SU-DHL-6 (cell line): Measurements from ENCODE around the gene SPSB1.

Experiments
- CTCF ChIP-seq: fragments of 200-600 bp; sonication (generic); IDR thresholded peaks from one replicate; pipeline ENCODE4 v1.5.1; 2017; ENCODE audit warnings: antibody characterized with exemption, mild to moderate bottlenecking, low read length, moderate library complexity; ENCODE audit not compliant: insufficient read depth, poor library complexity, severe bottlenecking
- EZH2phosphoT487 ChIP-seq: fragments of 200-600 bp; sonication (generic), shearing (Covaris generic); conservative IDR thresholded peaks from 2 replicates; pipeline ENCODE4 v1.6.1; 2018; ENCODE audit warnings: mild to moderate bottlenecking, antibody characterized with exemption, low read length, moderate library complexity, mixed read lengths

- no peak for TF ChIP-seq CTCF
- TF ChIP-seq EZH2phosphoT487: no peak
Observed at GRCh38 chr1:9356829-9357466, 64.3 kb downstream of the SPSB1 start.
